HG03571 (cell line): ENCODE results near the gene TDRD1.

Source experiments
- ATAC-seq: cut with Tn5 transposase; IDR thresholded peaks from one replicate; pipeline ENCODE4 v1.9.1; 2021; ENCODE audit not compliant: unreplicated experiment

TDRD1 gene

DNA sequence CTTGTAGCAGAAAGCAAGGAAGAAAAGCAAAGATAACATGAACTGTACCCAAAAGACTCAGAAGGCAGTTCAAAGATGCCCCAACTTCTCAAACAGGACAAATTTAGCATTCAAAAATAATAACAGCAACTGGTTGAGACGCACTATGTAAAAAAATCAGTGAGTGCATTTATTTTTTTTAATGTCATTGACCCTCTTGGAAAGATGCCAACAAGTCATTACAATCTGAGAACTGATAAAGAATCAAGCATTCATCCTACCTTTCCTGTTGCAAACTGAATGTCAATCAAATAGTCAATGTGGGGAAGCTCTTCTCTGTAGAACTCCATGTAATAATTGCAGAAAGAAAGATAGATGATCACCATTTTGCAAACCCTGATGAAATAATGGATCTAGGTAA is 3.5 kb upstream of the TDRD1 start:
- no peak for ATAC-seq

DNA sequence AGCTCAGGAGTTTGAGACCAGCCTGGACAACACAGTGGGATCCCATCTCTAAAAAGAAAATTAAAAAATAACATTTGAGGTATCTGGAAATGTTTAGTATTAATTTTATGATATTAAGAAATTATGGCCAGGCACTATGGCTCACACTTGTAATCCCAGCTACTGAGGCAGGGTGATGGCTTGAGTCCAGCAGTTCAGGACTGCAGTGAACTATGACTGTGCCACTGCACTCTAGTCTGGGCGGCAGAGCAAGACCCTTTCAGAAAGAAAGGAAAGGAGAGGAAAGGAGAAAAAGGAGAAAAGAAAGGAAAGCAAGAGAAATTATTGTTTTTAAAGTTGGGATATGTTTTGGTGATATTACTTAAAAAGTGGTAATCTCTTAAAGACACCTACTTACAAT is 2.6 kb upstream of the TDRD1 start:
- no peak for ATAC-seq

DNA sequence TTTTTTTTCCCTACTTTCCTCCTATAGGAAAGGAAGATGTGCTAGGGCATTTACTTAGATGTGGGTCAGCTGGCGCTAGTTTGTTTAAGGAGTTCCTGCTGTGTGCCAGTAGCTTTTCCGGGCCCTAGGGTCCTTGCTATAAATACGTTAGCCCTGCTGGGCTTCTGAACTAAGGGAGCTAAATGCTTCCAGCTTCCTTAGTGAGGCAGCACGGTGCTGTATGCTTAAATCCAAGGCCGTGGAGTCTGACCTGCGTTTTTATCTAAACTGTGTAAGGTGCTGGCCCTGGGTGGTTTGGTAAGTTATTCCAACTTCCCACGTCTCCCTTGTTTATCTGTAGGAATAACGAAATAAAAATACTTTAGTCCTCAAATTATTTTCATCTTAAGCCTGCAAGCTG is 594 bp downstream of the TDRD1 start:
- ATAC-seq: no peak

GRCh38 chr10:114180937-114181336 is 1.8 kb downstream of the TDRD1 start:
- ATAC-seq: no peak

GRCh38 chr10:114181971-114182370 is 2.8 kb downstream of the TDRD1 start:
- no peak for ATAC-seq

GRCh38 chr10:114183563-114183962 is 4.4 kb downstream of the TDRD1 start:
- no peak for ATAC-seq

DNA sequence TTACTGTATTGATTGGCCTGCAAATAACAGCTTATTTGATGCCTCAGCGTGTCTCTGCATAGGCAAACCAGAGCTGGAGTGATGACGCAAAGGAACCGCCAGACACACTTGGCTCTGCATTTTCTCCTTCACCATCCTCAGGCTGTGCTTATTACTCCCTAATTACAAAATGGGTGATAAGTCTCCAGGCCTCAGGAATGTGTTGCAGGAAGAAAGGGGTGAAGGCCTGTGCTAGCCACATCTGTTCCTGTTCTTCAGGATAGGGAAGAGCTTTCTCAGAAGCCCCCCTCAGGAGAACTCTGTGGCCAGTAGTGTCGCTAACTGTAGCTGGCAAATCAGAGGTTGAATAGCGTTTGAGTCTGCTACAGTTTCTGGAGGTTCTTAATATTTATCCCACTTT is 5.1 kb downstream of the TDRD1 start:
- ATAC-seq: no peak

DNA sequence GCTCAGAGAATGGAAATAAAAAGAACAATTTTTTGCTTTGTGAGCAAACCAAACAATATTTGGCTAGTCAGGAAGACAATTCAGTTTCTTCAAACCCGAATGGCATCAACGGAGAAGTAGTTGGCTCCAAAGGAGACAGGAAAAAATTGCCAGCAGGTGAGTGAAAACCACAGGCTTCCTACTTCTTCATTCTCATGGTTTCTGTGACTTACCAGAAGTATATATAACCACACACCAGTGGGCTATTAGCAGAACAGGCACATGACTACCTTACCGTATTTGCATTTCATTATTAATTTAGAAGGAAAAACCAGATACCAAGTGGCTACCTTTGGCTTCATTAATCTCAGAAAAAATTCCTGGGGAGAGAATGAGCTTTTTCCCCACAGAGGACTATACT is 8.8 kb downstream of the TDRD1 start:
- ATAC-seq: no peak

GRCh38 chr10:114188900-114189299 is 9.7 kb downstream of the TDRD1 start:
- no peak for ATAC-seq

DNA sequence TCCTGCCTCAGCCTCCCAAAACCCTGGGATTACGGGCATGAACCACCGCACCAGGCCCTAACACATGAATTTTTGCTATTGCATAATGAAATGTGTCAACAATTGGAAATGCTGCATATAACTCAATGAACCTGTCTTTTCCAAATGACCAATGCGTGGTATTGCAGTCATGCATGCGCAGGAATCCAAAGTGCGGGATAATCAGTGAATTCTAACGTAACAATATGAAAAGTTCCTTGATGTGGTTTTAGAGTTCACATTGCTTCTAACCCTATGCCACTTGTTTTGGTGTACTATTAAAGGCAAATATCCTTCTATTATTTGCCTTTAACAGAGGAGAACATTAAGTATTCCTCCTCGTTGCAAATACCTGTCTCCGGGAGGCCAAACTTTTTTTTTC is 10.5 kb downstream of the TDRD1 start:
- no peak for ATAC-seq

GRCh38 chr10:114195079-114195478 is 15.9 kb downstream of the TDRD1 start:
- ATAC-seq: peak; percentile 85

DNA sequence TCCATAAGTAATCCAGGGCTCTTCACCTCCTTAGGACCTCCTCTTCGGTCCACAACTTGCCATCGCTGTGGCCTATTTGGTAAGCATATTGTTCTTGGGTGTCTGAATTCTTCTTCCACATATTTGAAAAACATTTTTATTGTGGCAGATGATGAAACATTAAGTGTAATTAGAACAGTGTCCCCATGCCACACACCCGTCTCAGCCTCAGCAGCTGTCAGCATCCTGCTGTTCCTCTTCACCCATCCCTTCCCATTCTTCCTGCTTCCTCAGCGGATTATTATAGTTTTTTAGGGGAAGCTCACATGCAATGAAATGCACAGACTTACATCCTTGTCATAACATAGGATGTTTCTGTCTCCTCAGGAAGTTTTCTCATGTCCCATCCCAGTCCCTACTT is 20.1 kb downstream of the TDRD1 start:
- no peak for ATAC-seq

GRCh38 chr10:114202812-114203211 is 23.7 kb downstream of the TDRD1 start:
- ATAC-seq: no peak

GRCh38 chr10:114206902-114207301 is 27.7 kb downstream of the TDRD1 start:
- ATAC-seq: no peak

DNA sequence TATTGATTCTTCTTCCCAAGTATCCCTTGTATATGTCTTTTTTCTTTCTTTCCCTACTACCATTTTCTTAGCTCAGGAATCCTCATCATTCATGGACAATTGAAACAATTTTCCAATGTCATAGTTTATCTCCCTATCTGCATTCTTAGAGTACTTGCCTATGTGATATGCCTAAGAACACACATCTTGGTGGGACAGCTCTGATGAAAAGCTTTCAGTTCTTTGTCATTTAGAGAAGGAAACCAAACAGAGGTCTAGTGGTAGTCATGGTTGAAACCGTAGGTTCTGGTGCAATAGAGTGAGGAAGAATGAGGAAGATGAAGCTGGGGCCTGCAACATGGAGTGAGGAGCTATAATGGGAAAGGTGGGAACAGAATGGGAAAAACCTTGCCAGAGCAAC is 28.2 kb downstream of the TDRD1 start:
- ATAC-seq: no peak

- no peak for ATAC-seq
Observed at GRCh38 chr10:114208351-114208750, 29.2 kb downstream of the TDRD1 start.

DNA sequence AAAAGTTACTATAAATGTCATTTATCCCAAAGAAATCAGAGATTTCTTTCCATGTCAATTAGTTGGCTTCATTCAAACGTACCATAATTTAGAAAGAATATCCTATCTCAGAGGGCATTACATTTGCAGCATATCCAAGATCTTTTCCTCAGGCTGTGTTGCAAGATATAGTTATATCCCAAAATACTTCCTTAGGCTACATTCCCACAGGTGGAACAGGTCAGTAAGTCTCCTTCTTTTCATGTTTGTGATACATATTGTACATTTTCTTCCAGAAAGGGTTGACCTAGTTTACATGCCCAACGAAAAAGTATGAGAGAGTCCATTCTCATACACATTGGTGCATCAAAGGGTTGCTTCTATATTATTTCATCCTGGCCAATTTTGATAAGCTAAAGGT is 33.0 kb downstream of the TDRD1 start:
- no peak for ATAC-seq

- ATAC-seq: no peak
Observed at GRCh38 chr10:114215033-114215432, 35.9 kb downstream of the TDRD1 start.

DNA sequence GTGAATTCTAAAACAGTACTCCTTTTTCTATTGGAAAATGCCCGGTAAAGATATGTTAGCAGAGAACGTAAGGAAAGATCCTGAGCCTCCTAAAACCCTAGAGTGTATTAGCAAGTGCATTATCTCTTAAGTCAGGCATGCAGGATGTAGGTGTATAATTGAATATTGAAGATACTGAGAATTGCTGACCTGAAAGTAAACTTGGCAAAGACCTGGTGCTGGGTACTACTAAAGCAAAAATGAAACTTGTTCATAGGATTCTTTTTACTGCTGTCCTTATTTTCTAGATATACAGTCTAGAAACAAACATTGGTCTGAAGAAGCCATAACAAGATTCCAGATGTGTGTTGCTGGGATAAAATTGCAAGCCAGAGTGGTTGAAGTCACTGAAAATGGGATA is 41.1 kb downstream of the TDRD1 start:
- no peak for ATAC-seq

DNA sequence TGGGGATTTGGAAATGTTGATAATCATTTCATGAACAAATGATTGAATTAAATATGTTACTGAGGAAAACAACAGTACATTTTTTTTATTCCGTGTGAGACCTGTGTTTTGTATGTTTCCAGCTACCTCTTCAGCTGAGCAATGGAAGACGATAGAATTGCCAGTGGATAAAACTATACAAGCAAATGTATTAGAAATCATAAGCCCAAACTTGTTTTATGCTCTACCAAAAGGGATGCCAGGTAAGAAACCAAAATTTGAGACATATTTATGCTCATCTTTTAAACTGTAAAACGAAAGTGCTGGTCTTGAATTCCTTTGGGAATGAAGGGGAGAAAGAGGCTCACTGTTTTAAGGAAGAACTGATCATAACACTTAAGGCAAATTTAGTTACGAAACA is 42.1 kb downstream of the TDRD1 start:
- ATAC-seq: no peak

DNA sequence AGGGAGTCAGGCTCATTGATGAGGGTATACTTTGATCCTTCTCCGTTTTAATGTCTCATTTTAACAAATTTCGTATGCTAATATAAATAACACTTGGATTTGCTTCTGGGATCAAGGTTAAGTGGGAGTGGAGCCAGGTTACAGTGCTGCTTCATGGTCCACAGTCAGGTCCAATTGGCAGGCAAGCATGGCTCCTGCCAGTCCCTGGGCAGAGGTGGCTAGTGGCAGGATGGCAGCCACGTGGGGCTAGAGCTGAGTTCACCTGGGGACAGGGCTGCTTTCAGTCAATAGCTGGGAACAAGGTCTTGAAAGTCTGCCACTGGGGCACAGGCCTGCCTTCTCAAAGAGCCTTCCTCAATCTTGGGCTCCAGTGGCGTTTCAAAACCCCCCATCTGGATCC is 43.9 kb downstream of the TDRD1 start:
- ATAC-seq: no peak

DNA sequence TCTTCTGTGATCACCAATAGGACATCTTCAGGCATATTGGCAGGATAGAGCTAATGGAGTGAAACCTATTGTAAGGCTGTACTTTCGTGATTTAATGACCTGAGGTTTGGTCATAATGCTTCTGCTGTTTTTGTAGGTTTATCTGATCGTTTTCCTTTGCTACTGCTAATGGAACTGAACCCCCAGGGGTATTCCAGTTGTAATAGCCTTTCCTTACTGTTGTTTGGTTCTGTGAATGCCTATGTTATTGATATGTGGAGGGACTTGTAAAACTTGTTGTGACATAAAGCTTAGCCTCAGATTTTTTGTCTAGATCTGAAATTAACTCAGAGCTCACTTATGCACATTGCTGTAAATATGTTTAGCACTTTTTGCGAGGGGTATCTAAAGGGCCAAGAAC is 49.0 kb downstream of the TDRD1 start:
- no peak for ATAC-seq

DNA sequence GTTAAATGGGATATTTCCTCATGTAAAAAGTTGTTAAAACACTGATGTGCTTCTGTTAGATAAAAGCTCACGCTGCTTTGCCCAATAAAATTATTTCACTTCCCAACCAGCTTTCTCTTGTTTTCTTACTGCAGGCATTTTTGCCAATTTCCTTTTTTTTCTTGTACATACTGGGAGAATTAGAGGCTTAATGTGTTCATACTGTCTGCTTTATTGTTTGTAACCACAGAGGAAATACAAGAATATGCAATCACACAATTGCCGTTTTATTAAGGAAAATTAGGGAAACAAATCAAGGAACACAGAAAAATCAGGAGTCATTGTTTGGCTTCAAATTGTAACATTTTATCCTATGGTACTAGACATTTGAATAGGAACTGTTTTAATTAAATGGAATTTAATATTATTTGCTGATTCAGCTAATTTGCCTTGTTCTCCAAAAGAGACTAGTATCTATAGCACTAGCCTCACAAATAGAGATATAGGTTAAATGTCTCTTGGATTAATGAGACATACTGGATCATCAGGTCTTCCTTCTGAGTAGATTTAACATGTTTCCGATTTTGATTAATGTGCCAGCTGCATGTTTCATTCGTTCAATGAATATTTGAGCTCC is 53.5 kb downstream of the TDRD1 start:
- no peak for ATAC-seq

GRCh38 chr10:114233482-114233881 is 54.3 kb downstream of the TDRD1 start:
- no peak for ATAC-seq
